OCI-LY3 (cell line): ENCODE results near the gene ARHGEF10L.

Experiments used
- EZH2phosphoT487 ChIP-seq: fragments of 200-600 bp; shearing (Covaris generic); IDR thresholded peaks from 2 replicates; pipeline ENCODE4 v1.6.1; 2018; ENCODE audit warnings: antibody characterized with exemption, mixed run types, low read depth
- TF ChIP-seq, protein P1 (sequence below): fragments of 200-600, 300-600 bp; sonication (generic); IDR thresholded peaks from 2 replicates; pipeline ENCODE4 v1.5.1; 2014; ENCODE audit warnings: antibody characterized with exemption, low read length, low read depth

GRCh38 chr1:17567582-17567981 lies 28.1 kb downstream of the ARHGEF10L start:
- TF ChIP-seq, protein P1, sequence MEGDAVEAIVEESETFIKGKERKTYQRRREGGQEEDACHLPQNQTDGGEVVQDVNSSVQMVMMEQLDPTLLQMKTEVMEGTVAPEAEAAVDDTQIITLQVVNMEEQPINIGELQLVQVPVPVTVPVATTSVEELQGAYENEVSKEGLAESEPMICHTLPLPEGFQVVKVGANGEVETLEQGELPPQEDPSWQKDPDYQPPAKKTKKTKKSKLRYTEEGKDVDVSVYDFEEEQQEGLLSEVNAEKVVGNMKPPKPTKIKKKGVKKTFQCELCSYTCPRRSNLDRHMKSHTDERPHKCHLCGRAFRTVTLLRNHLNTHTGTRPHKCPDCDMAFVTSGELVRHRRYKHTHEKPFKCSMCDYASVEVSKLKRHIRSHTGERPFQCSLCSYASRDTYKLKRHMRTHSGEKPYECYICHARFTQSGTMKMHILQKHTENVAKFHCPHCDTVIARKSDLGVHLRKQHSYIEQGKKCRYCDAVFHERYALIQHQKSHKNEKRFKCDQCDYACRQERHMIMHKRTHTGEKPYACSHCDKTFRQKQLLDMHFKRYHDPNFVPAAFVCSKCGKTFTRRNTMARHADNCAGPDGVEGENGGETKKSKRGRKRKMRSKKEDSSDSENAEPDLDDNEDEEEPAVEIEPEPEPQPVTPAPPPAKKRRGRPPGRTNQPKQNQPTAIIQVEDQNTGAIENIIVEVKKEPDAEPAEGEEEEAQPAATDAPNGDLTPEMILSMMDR = no peak
- TF ChIP-seq EZH2phosphoT487 = no peak
